ENCODE data around the gene NT5DC3.

- no peak for TF ChIP-seq ARNTL (CRISPR knock-in tag; IDR thresholded peaks at IDR 0.05; ENCODE audit: borderline replicate concordance, low read depth)
- TF ChIP-seq OSR1 (CRISPR knock-in tag; IDR thresholded peaks at IDR 0.05), result no peak
- no peak for TF ChIP-seq PATZ1 (CRISPR knock-in tag; IDR thresholded peaks at IDR 0.05; ENCODE audit: borderline replicate concordance)
- TF ChIP-seq, protein P1, sequence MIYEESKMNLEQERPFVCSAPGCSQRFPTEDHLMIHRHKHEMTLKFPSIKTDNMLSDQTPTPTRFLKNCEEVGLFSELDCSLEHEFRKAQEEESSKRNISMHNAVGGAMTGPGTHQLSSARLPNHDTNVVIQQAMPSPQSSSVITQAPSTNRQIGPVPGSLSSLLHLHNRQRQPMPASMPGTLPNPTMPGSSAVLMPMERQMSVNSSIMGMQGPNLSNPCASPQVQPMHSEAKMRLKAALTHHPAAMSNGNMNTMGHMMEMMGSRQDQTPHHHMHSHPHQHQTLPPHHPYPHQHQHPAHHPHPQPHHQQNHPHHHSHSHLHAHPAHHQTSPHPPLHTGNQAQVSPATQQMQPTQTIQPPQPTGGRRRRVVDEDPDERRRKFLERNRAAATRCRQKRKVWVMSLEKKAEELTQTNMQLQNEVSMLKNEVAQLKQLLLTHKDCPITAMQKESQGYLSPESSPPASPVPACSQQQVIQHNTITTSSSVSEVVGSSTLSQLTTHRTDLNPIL (CRISPR knock-in tag; IDR thresholded peaks at IDR 0.05; ENCODE audit: low read depth), result no peak
- TF ChIP-seq ZC3H10 (CRISPR knock-in tag; IDR thresholded peaks at IDR 0.05), result no peak
- no peak for TF ChIP-seq TOX (CRISPR knock-in tag; IDR thresholded peaks at IDR 0.05; ENCODE audit: borderline replicate concordance)
- no peak for TF ChIP-seq RARB (CRISPR knock-in tag; IDR thresholded peaks at IDR 0.05)
Measured at GRCh38 chr12:103771466-103771865, 69.6 kb downstream of the NT5DC3 start.

All from SK-N-SH treated with all-trans-retinoic acid at 6 μM for 48 hours (cell line).